ENCODE data around the gene CAPZB. TPM values are rescaled to one million over a fixed set of nuclear protein-coding genes. Genes with fewer than 3 reads are reported as not detected.

CAPZB gene
- polyA plus RNA-seq, 1 donor from 2014 or later = 159 TPM

GRCh38 chr1:19413999-19414398 lies 71.3 kb downstream of the CAPZB start:
- H3K4me2 ChIP-seq (ENCODE audit: low read length) = no peak overlapping the region
- no peak overlapping the region for H2AFZ ChIP-seq (ENCODE audit: low read depth, low read length)
- H3F3A ChIP-seq (ENCODE audit: insufficient read depth, low read length, poor library complexity, severe bottlenecking) = no peaks in the 10 kb centered on the region
- no peaks in the 10 kb centered on the region for H4K20me1 ChIP-seq (ENCODE audit: insufficient read depth)
- no peaks in the 10 kb centered on the region for H3K36me3 ChIP-seq (ENCODE audit: insufficient read depth, low read length)
- no peak overlapping the region for H3K4me3 ChIP-seq (ENCODE audit: low read length)
- H3K9ac ChIP-seq (ENCODE audit: low read length) = no peak overlapping the region
- no peaks in the 10 kb centered on the region for H3K9me3 ChIP-seq (ENCODE audit: low read length)
- no peaks in the 10 kb centered on the region for H3K79me2 ChIP-seq (replicated peaks; ENCODE audit: insufficient read depth, low read length)
- no peak overlapping the region for H3K27ac ChIP-seq (ENCODE audit: low read length)
- no peaks in the 10 kb centered on the region for H3K9me2 ChIP-seq (ENCODE audit: insufficient read depth, low read length)
- H3K27me3 ChIP-seq (ENCODE audit: insufficient read depth, low read depth, low read length) = no peaks in the 10 kb centered on the region
- TF ChIP-seq RAD21 (conservative IDR thresholded peaks at IDR 0.05) (no peak), CTCF (IDR thresholded peaks at IDR 0.05; ENCODE audit: poor library complexity, severe bottlenecking) (no peak), EZH2 (IDR thresholded peaks at IDR 0.05; ENCODE audit: borderline replicate concordance, insufficient read depth, low read length, poor library complexity, severe bottlenecking) (no peak), SMC3 (conservative IDR thresholded peaks at IDR 0.05; ENCODE audit: poor library complexity) (no peak)

DNA sequence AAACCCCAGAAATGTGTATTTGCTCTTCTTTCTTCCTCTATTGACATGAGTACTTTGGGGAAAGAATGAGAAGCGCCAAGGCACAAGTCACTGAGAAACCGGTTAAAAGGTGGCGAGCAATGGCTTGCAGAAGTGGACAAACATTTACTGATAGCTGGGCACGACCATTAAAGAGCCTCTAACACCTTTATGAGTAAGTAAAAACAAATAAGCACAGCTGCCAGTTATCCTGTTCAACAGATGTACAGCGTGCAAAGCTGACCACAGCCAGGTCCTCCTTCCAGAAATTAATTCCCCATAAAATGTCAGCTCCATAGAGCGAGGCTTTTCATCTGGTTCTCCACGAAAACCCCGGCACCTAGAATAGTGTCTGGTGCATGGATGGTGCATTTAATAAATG lies 72.7 kb downstream of the CAPZB start:
- no peaks in the 10 kb centered on the region for H4K20me1 ChIP-seq (ENCODE audit: insufficient read depth)
- H3K27ac ChIP-seq (ENCODE audit: low read length) = no peak overlapping the region
- H3K9me3 ChIP-seq (ENCODE audit: low read length) = no peaks in the 10 kb centered on the region
- no peak overlapping the region for H2AFZ ChIP-seq (ENCODE audit: low read depth, low read length)
- H3K27me3 ChIP-seq (ENCODE audit: insufficient read depth, low read depth, low read length) = no peaks in the 10 kb centered on the region
- H3K9me2 ChIP-seq (ENCODE audit: insufficient read depth, low read length) = no peaks in the 10 kb centered on the region
- no peak for TF ChIP-seq EZH2 (IDR thresholded peaks at IDR 0.05; ENCODE audit: borderline replicate concordance, insufficient read depth, low read length, poor library complexity, severe bottlenecking)
- TF ChIP-seq CTCF (IDR thresholded peaks at IDR 0.05; ENCODE audit: poor library complexity, severe bottlenecking) = no peak
- no peak for TF ChIP-seq POLR2AphosphoS5 (IDR thresholded peaks at IDR 0.05)
- no peak for TF ChIP-seq MXI1 (conservative IDR thresholded peaks at IDR 0.05; ENCODE audit: poor library complexity, severe bottlenecking)
- H3K36me3 ChIP-seq (ENCODE audit: insufficient read depth, low read length) = no peaks in the 10 kb centered on the region
- no peak overlapping the region for H3K4me3 ChIP-seq (ENCODE audit: low read length)
- H3K79me2 ChIP-seq (replicated peaks; ENCODE audit: insufficient read depth, low read length) = no peaks in the 10 kb centered on the region
- H3K4me2 ChIP-seq (ENCODE audit: low read length) = no peak overlapping the region
- no peak overlapping the region for H3K9ac ChIP-seq (ENCODE audit: low read length)
- no peaks in the 10 kb centered on the region for H3F3A ChIP-seq (ENCODE audit: insufficient read depth, low read length, poor library complexity, severe bottlenecking)

- no peak overlapping the region for H3K4me2 ChIP-seq (ENCODE audit: low read length)
- TF ChIP-seq POLR2AphosphoS5 (IDR thresholded peaks at IDR 0.05) (no peak), SMC3 (conservative IDR thresholded peaks at IDR 0.05; ENCODE audit: poor library complexity) (no peak)
- no peak overlapping the region for H3K27ac ChIP-seq (ENCODE audit: low read length)
- H3K9ac ChIP-seq (ENCODE audit: low read length) = no peak overlapping the region
- no peaks in the 10 kb centered on the region for H4K20me1 ChIP-seq (ENCODE audit: insufficient read depth)
- no peak overlapping the region for H2AFZ ChIP-seq (ENCODE audit: low read depth, low read length)
- no peaks in the 10 kb centered on the region for H3K9me3 ChIP-seq (ENCODE audit: low read length)
- no peaks in the 10 kb centered on the region for H3F3A ChIP-seq (ENCODE audit: insufficient read depth, low read length, poor library complexity, severe bottlenecking)
- no peaks in the 10 kb centered on the region for H3K36me3 ChIP-seq (ENCODE audit: insufficient read depth, low read length)
- H3K27me3 ChIP-seq (ENCODE audit: insufficient read depth, low read depth, low read length) = no peaks in the 10 kb centered on the region
- H3K9me2 ChIP-seq (ENCODE audit: insufficient read depth, low read length) = no peaks in the 10 kb centered on the region
- no peaks in the 10 kb centered on the region for H3K79me2 ChIP-seq (replicated peaks; ENCODE audit: insufficient read depth, low read length)
- H3K4me3 ChIP-seq (ENCODE audit: low read length) = no peak overlapping the region
Measured at GRCh38 chr1:19411612-19412011, 73.7 kb downstream of the CAPZB start.
